H1 (cell line): ENCODE results near the gene WSCD1. TPM values are rescaled to one million over a fixed set of nuclear protein-coding genes. Genes with fewer than 3 reads are reported as not detected.
A peak's percentile ranks its signal among the peaks of the same experiment; 100 is the strongest.

Source experiments
- CTCF ChIA-PET: fragments of 300-600 bp; sonication (Branson Sonifier 250); formaldehyde crosslinking; loops from one replicate; lab custom pipeline; 2021; ENCODE audit not compliant: partially characterized antibody; lab: Charles Lee
- POLR2A ChIA-PET: fragments of 300-600 bp; sonication (Branson Sonifier 250); formaldehyde crosslinking; loops from one replicate; lab custom pipeline; 2021; ENCODE audit warnings: inconsistent platforms; ENCODE audit not compliant: partially characterized antibody; lab: Charles Lee
- DNase-seq, 2 experiments: peaks; one replicate each; pipeline versions ENCODE4 v3.0.0 to v3.0.0-alpha.2; 2010 to 2022; ENCODE audit warnings: low spot score in 2 of 2, low read depth in 1 of 2, mixed read lengths in 1 of 2
- FAIRE-seq: peaks from 2 replicates; lab custom pipeline; 2011; peaks lifted over from hg19 to GRCh38; lab: Jason Lieb, UNC
- H2AFZ ChIP-seq: 2 replicates; pipeline ENCODE4 v1.8.1; 2012; ENCODE audit warnings: low read length, inconsistent platforms
- H2AK5ac ChIP-seq: 2 replicates; pipeline ENCODE4 v1.6.1; 2013; ENCODE audit warnings: low read depth, low read length
- H2BK120ac ChIP-seq: replicated peaks from 2 replicates; pipeline ENCODE3; 2013; ENCODE audit warnings: low read depth, low read length, inconsistent platforms
- H2BK12ac ChIP-seq: 2 replicates; pipeline ENCODE4 v1.6.1; 2013; ENCODE audit warnings: low read depth, low read length
- H2BK15ac ChIP-seq: 2 replicates; pipeline ENCODE4 v1.6.1; 2013; ENCODE audit warnings: low read length
- H2BK20ac ChIP-seq: 2 replicates; pipeline ENCODE4 v1.6.1; 2013; ENCODE audit warnings: low read length
- H2BK5ac ChIP-seq: 2 replicates; pipeline ENCODE4 v1.6.1; 2013; ENCODE audit warnings: low read depth, low read length
- H3K14ac ChIP-seq: 2 replicates; pipeline ENCODE4 v1.6.1; 2013; ENCODE audit warnings: inconsistent platforms; ENCODE audit not compliant: insufficient read length
- H3K18ac ChIP-seq: 2 replicates; pipeline ENCODE4 v1.6.1; 2013; ENCODE audit warnings: low read length; ENCODE audit errors: extremely low read depth
- H3K23ac ChIP-seq: 2 replicates; pipeline ENCODE4 v1.6.1; 2013; ENCODE audit warnings: inconsistent platforms; ENCODE audit not compliant: insufficient read length
- H3K23me2 ChIP-seq: 2 replicates; pipeline ENCODE4 v1.6.1; 2013; ENCODE audit warnings: low read depth, low read length
- H3K27ac ChIP-seq: 2 replicates; pipeline ENCODE4 v1.6.1; 2011; ENCODE audit warnings: low read depth, low read length, inconsistent platforms
- H3K27me3 ChIP-seq, 4 experiments: replicated peaks in 1 of 4; 1 replicate in 1 of 4; 2 replicates in 3 of 4; pipeline versions ENCODE4 v1.6.1 to v1.8.1; 2011 to 2013; ENCODE audit warnings: low read length in 3 of 4, mild to moderate bottlenecking in 3 of 4, inconsistent platforms in 2 of 4, mixed read lengths in 2 of 4, moderate library complexity in 1 of 4; ENCODE audit not compliant: control insufficient read depth in 3 of 4, insufficient read depth in 3 of 4; ENCODE audit errors: extremely low read depth in 1 of 4
- H3K36me3 ChIP-seq, 4 experiments: 2 replicates each; pipeline versions ENCODE4 v1.6.1 to v1.8.1; 2011 to 2013; ENCODE audit warnings: mild to moderate bottlenecking in 4 of 4, low read length in 3 of 4, moderate library complexity in 2 of 4, control low read depth in 1 of 4, inconsistent platforms in 1 of 4; ENCODE audit not compliant: insufficient read depth in 4 of 4, control insufficient read depth in 2 of 4
- H3K4ac ChIP-seq: replicated peaks from 2 replicates; pipeline ENCODE3; 2013; ENCODE audit warnings: low read length, low read depth, mixed read lengths, inconsistent platforms; ENCODE audit not compliant: insufficient read length
- H3K4me1 ChIP-seq, 4 experiments: replicated peaks in 1 of 4; 1 replicate in 1 of 4; 2 replicates in 3 of 4; pipeline versions ENCODE4 v1.6.1 to v1.8.1; 2011 to 2013; ENCODE audit warnings: low read length in 3 of 4, inconsistent platforms in 2 of 4, mixed read lengths in 1 of 4; ENCODE audit not compliant: insufficient read depth in 4 of 4, control insufficient read depth in 3 of 4
- H3K4me2 ChIP-seq, 2 experiments: 2 replicates each; pipeline versions ENCODE4 v1.6.1 to v1.8.1; 2011 to 2013; ENCODE audit warnings: low read depth in 2 of 2, low read length in 2 of 2, control low read depth in 1 of 2, inconsistent platforms in 1 of 2, mild to moderate bottlenecking in 1 of 2; ENCODE audit not compliant: insufficient read depth in 1 of 2
- H3K4me3 ChIP-seq, 4 experiments: fragments of 200-600, 300-600 bp in 1 of 4; sonication (generic), shearing (Covaris generic), sonication (Bioruptor Twin) in 1 of 4; 2 replicates each; pipeline versions ENCODE4 v1.5.1 to v1.8.1; 2011 to 2016; ENCODE audit warnings: low read length in 4 of 4, low read depth in 3 of 4, control low read depth in 2 of 4, inconsistent platforms in 2 of 4, mild to moderate bottlenecking in 2 of 4, mixed read lengths in 1 of 4, moderate library complexity in 1 of 4; ENCODE audit not compliant: insufficient read depth in 2 of 4; ENCODE audit errors: extremely low read depth in 1 of 4
- H3K56ac ChIP-seq: replicated peaks from 2 replicates; pipeline ENCODE3; 2013; ENCODE audit warnings: low read depth, mild to moderate bottlenecking, mixed read lengths, low read length, inconsistent platforms; ENCODE audit not compliant: insufficient read length
- H3K79me1 ChIP-seq: 2 replicates; pipeline ENCODE4 v1.6.1; 2013; ENCODE audit warnings: low read depth, low read length, control low read depth
- H3K79me2 ChIP-seq, 2 experiments: 2 replicates each; pipeline versions ENCODE4 v1.6.1 to v1.8.1; 2012 to 2013; ENCODE audit warnings: low read length in 2 of 2, mild to moderate bottlenecking in 2 of 2, inconsistent platforms in 1 of 2; ENCODE audit not compliant: insufficient read depth in 2 of 2, control insufficient read depth in 1 of 2
- H3K9ac ChIP-seq, 4 experiments: replicated peaks in 1 of 4; 1 replicate in 1 of 4; 2 replicates in 3 of 4; pipeline versions ENCODE4 v1.6.1 to v1.8.1; 2011 to 2013; ENCODE audit warnings: low read depth in 3 of 4, low read length in 3 of 4, control low read depth in 2 of 4, mild to moderate bottlenecking in 2 of 4, moderate library complexity in 2 of 4, inconsistent platforms in 1 of 4; ENCODE audit errors: extremely low read depth in 1 of 4
- H3K9me3 ChIP-seq, 2 experiments: 2 replicates each; pipeline versions ENCODE4 v1.6.1 to v1.8.1; 2012 to 2013; ENCODE audit warnings: mild to moderate bottlenecking in 2 of 2, moderate library complexity in 2 of 2, control low read depth in 1 of 2, inconsistent platforms in 1 of 2, low read depth in 1 of 2, low read length in 1 of 2, mixed read lengths in 1 of 2; ENCODE audit not compliant: insufficient read depth in 2 of 2
- H4K20me1 ChIP-seq, 2 experiments: replicated peaks in 1 of 2; 2 replicates each; pipeline versions ENCODE3 to v1.8.1; 2011 to 2013; ENCODE audit warnings: inconsistent platforms in 2 of 2, low read length in 2 of 2, mild to moderate bottlenecking in 1 of 2; ENCODE audit not compliant: insufficient read depth in 2 of 2, control insufficient read depth in 1 of 2
- H4K5ac ChIP-seq: 2 replicates; pipeline ENCODE4 v1.6.1; 2013; ENCODE audit warnings: low read length, low read depth, mixed read lengths, inconsistent platforms; ENCODE audit not compliant: insufficient read length
- H4K8ac ChIP-seq: 2 replicates; pipeline ENCODE4 v1.8.0; 2013; ENCODE audit warnings: mild to moderate bottlenecking, moderate library complexity, low read length, inconsistent platforms; ENCODE audit not compliant: insufficient read depth; ENCODE audit errors: extremely low read depth
- H4K91ac ChIP-seq: replicated peaks from 2 replicates; pipeline ENCODE3; 2013; ENCODE audit warnings: low read length, mixed read lengths, inconsistent platforms; ENCODE audit not compliant: insufficient read length
- ASH2L ChIP-seq: fragments of 200-600, 300-600 bp; sonication (generic); IDR thresholded peaks from one replicate; pipeline ENCODE4 v1.7.1; 2017; ENCODE audit warnings: low read length
- ATF3 ChIP-seq: IDR thresholded peaks from 2 replicates; pipeline ENCODE4 v1.6.1; 2011; ENCODE audit warnings: low read depth, mild to moderate bottlenecking, low read length; ENCODE audit not compliant: insufficient read depth
- CEBPB ChIP-seq: IDR thresholded peaks from 2 replicates; pipeline ENCODE4 v1.6.1; 2012; ENCODE audit warnings: low read depth, low read length
- CTBP2 ChIP-seq: IDR thresholded peaks from 2 replicates; pipeline ENCODE4 v1.7.0; 2011; ENCODE audit warnings: borderline replicate concordance, mild to moderate bottlenecking, moderate library complexity, mixed read lengths, low read length; ENCODE audit not compliant: insufficient read depth, insufficient read length
- FOSL1 ChIP-seq: IDR thresholded peaks from 2 replicates; pipeline ENCODE4 v1.6.1; 2011; ENCODE audit warnings: mild to moderate bottlenecking, low read depth, low read length, moderate library complexity; ENCODE audit not compliant: insufficient read depth
- HDAC2 ChIP-seq, 2 experiments: fragments of 300-600 bp in 1 of 2; sonication (generic) in 1 of 2; IDR thresholded peaks; 2 replicates each; pipeline ENCODE4 v1.6.1; 2011 to 2012; ENCODE audit warnings: low read depth in 2 of 2, low read length in 2 of 2, mild to moderate bottlenecking in 2 of 2, moderate library complexity in 2 of 2, borderline replicate concordance in 1 of 2, inconsistent platforms in 1 of 2
- NANOG ChIP-seq: IDR thresholded peaks from 2 replicates; pipeline ENCODE4 v1.6.1; 2011; ENCODE audit warnings: low read length, low read depth, mild to moderate bottlenecking, inconsistent platforms; ENCODE audit not compliant: insufficient read depth, poor library complexity, severe bottlenecking
- RAD21 ChIP-seq, 2 experiments: IDR thresholded peaks in 1 of 2; conservative IDR thresholded peaks in 1 of 2; 2 replicates each; pipeline ENCODE4 v1.6.1; 2011; ENCODE audit warnings: low read depth in 2 of 2, low read length in 2 of 2, improper control_type of control experiment in 1 of 2, inconsistent platforms in 1 of 2, mild to moderate bottlenecking in 1 of 2, moderate library complexity in 1 of 2
- RBBP5 ChIP-seq: IDR thresholded peaks from 2 replicates; pipeline ENCODE4 v1.7.1; 2012; ENCODE audit warnings: low read depth, mild to moderate bottlenecking, inconsistent platforms, low read length, moderate library complexity, borderline replicate concordance
- RNF2 ChIP-seq: fragments of 200-900, 300-1000 bp; sonication (generic); IDR thresholded peaks from 2 replicates; pipeline ENCODE4 v1.7.1; 2016; ENCODE audit warnings: borderline replicate concordance, low read depth, mild to moderate bottlenecking, antibody characterized with exemption, low read length; ENCODE audit not compliant: poor library complexity, severe bottlenecking; ENCODE audit errors: missing control alignments
- WGBS, 2 experiments: shearing (Covaris generic) in 1 of 2; methylation state at CpG; one replicate each; pipeline versions ENCODE4 v1.1.6 to v1.1.7; 2013 to 2015; ENCODE audit warnings: low lambda C conversion rate in 2 of 2, mixed read lengths in 2 of 2, inconsistent platforms in 1 of 2, low coverage in 1 of 2, missing lambda C conversion rate in 1 of 2; ENCODE audit not compliant: insufficient replicate concordance in 2 of 2, insufficient coverage in 1 of 2, insufficient read length in 1 of 2; ENCODE audit errors: extremely low coverage in 1 of 2, missing lambda C conversion rate in 1 of 2; 5-methylcytosine and 5-hydroxymethylcytosine counted together
- polyA plus RNA-seq, 7 experiments: library from polyadenylated mRNA; depleted of rRNA in 3 of 7; stranded (reverse) in 5 of 7; unstranded in 2 of 7; fragments of >200 nt in 5 of 7; fragments of 200-250 nt in 2 of 7; gene quantifications; 1 replicate in 5 of 7; 2 replicates in 1 of 7; 4 replicates in 1 of 7; pipeline versions ENCODE4 v1.2.1 to v1.2.3, GENCODE V29; 2011 to 2013; ENCODE audit warnings: missing spikeins in 2 of 7, mixed read lengths in 2 of 7
- total RNA-seq: library from RNA; stranded (reverse); fragmentation: NEBNext Ultra II Directional; extraction: Animal tissue kit (Norgen Biotek cat#: 25700); gene quantifications from 2 replicates; pipeline ENCODE4 v1.2.1, GENCODE V29; 2021

The WSCD1 gene
- total and polyA plus RNA-seq, 2 of the 8 experiments (the other 6 are each of a cell fraction or from before 2014, with no cell fraction given), result 21.9 to 39.0 TPM

GRCh38 chr17:6162216-6162615 lies 92.0 kb downstream of the WSCD1 start:
- H2BK15ac ChIP-seq, result no peak overlapping the region
- no peaks in the 10 kb centered on the region for H3K79me1 ChIP-seq
- no peak overlapping the region for H3K23ac ChIP-seq
- peak overlapping the region; percentile 59; the same call in 1 of the 2 replicates for H3K27ac ChIP-seq
- WGBS, 2 experiments, result 12% methylated on average over 4 of the region's 4 CpGs; no CpG with 5 or more reads in 1 of the 2 experiments
- POLR2A ChIA-PET, result interaction anchor here (0.6 to 1.2 kb wide), 3 partner anchors 11 to 728 kb away, joined by 3 to 4 read pairs (median 3); no protein-coding TSS in a partner anchor
- H2BK12ac ChIP-seq, result peak overlapping the region; percentile 56; the same call in 1 of the 2 replicates
- peak overlapping the region; percentile 92 for H3K4ac ChIP-seq
- H3K4me1 ChIP-seq, result peaks cover 9 to 25% (median 18%) of the 10 kb centered on the region in 4 experiments
- H2BK5ac ChIP-seq, result peak overlapping the region; percentile 62; the same call in 1 of the 2 replicates
- peak overlapping the region in 1 of 4 experiments; percentile 42; a peak in 1 of 7 replicates for H3K9ac ChIP-seq
- no peak overlapping the region; the same call in 1 of the 2 replicates for H4K8ac ChIP-seq
- no peaks in the 10 kb centered on the region for H3K9me3 ChIP-seq
- H2AFZ ChIP-seq, result 0 out of 2 replicates have a peak overlapping the region, but pooled peaks have one; percentile 48
- peak overlapping the region; percentile 60; the same call in 1 of the 2 replicates for H3K18ac ChIP-seq
- no peaks in the 10 kb centered on the region for H4K20me1 ChIP-seq
- peak overlapping the region; percentile 84 for H2BK120ac ChIP-seq
- H3K27me3 ChIP-seq, result no peaks in the 10 kb centered on the region; a peak in 1 of 7 replicates
- H3K23me2 ChIP-seq, result no peaks in the 10 kb centered on the region
- no peaks in the 10 kb centered on the region for H3K79me2 ChIP-seq
- H3K56ac ChIP-seq, result no peak overlapping the region
- H3K4me2 ChIP-seq, result peak overlapping the region; percentile 68 to 78
- no peak overlapping the region for H3K14ac ChIP-seq
- DNase-seq (peak; percentile 29 to 59), FAIRE-seq (peak; percentile 13)
- peak overlapping the region; percentile 90 for H4K91ac ChIP-seq
- no peak overlapping the region for H2AK5ac ChIP-seq
- H3K4me3 ChIP-seq, result peak overlapping the region in 3 of 4 experiments; percentile 11 to 39 (median 30); a peak in 5 of 8 replicates
- H2BK20ac ChIP-seq, result peak overlapping the region; percentile 95; the same call in 1 of the 2 replicates
- peak overlapping the region; percentile 65 for H4K5ac ChIP-seq
- CTCF ChIA-PET, result interaction anchor here (0.6 to 1.5 kb wide), 5 partner anchors 12 to 572 kb away, joined by 3 to 4 read pairs (median 3); no protein-coding TSS in a partner anchor
- no peaks in the 10 kb centered on the region for H3K36me3 ChIP-seq
- TF ChIP-seq HDAC2 (IDR thresholded peaks at IDR 0.05; ENCODE audit: borderline replicate concordance in 1 of 2, low read depth in 2 of 2, low read length in 2 of 2), result no peak
- TF ChIP-seq RAD21 (IDR thresholded peaks at IDR 0.05 in 1 of 2, conservative IDR thresholded peaks at IDR 0.05 in 1 of 2; ENCODE audit: low read depth in 2 of 2, low read length in 2 of 2), result no peak; a peak in 1 of 4 replicates
- TF ChIP-seq CTBP2, result no peak
- TF ChIP-seq NANOG, result peak; percentile 25
- no peak for TF ChIP-seq FOSL1
- TF ChIP-seq CEBPB, result no peak
- TF ChIP-seq ASH2L, result peak; percentile 43
- no peak for TF ChIP-seq ATF3
- no peak for TF ChIP-seq RNF2
- 0 out of 2 replicates have a peak, but pooled peaks have one; percentile 38 for TF ChIP-seq RBBP5
